HL-60 (cell line): Measurements from ENCODE around the gene XYLT1.
A peak's percentile ranks its signal among the peaks of the same experiment; 100 is the strongest.

ENCODE experiments used
- DNase-seq, 2 experiments: peaks; one replicate each; pipeline ENCODE4 v3.0.0-alpha.2; 2010 to 2020; ENCODE audit warnings: low read depth in 1 of 2, low spot score in 1 of 2
- H3K27ac ChIP-seq: fragments of 250-450 bp; sonication (Bioruptor Pico); replicated peaks from 2 replicates; pipeline ENCODE4 v1.5.1; 2020; ENCODE audit warnings: mild to moderate bottlenecking, moderate library complexity
- H3K27me3 ChIP-seq: fragments of 250-450 bp; sonication (Bioruptor Pico); 2 replicates; pipeline ENCODE4 v1.5.1; 2021; ENCODE audit warnings: mild to moderate bottlenecking, moderate library complexity; ENCODE audit not compliant: insufficient read depth, poor library complexity, severe bottlenecking
- H3K4me3 ChIP-seq: replicated peaks from 2 replicates; pipeline ENCODE4 v1.5.1; 2011; ENCODE audit warnings: mild to moderate bottlenecking, control low read depth, low read length; ENCODE audit not compliant: insufficient read depth
- CTCF ChIP-seq: IDR thresholded peaks from one replicate; pipeline ENCODE4 v1.5.1; 2011; ENCODE audit warnings: low read length, control low read depth, inconsistent platforms; ENCODE audit not compliant: insufficient read depth
- GABPA ChIP-seq: IDR thresholded peaks from 2 replicates; pipeline ENCODE4 v1.6.1; 2012; ENCODE audit warnings: low read depth
- POLR2AphosphoS5 ChIP-seq: IDR thresholded peaks from 2 replicates; pipeline ENCODE4 v1.6.1; 2012; ENCODE audit warnings: low read depth
- REST ChIP-seq: IDR thresholded peaks from 2 replicates; pipeline ENCODE4 v1.6.1; 2012; ENCODE audit warnings: low read depth; ENCODE audit not compliant: insufficient replicate concordance
- SPI1 ChIP-seq: IDR thresholded peaks from 2 replicates; pipeline ENCODE4 v1.6.1; 2012; ENCODE audit warnings: low read depth, mild to moderate bottlenecking, borderline replicate concordance

The XYLT1 gene

GRCh38 chr16:17162560-17162959, 308.2 kb downstream of the XYLT1 start:
- Histone ChIP-seq H3K27me3 (no peaks in the 10 kb centered on the region), H3K4me3 (no peak overlapping the region), H3K27ac (peak overlapping the region; percentile 67)
- DNase-seq, result peak; percentile 59 to 77
- TF ChIP-seq GABPA (no peak), POLR2AphosphoS5 (no peak), SPI1 (no peak), CTCF (no peak), REST (no peak)

GRCh38 chr16:17160920-17161431, 309.8 kb downstream of the XYLT1 start:
- no peak for DNase-seq
- Histone ChIP-seq H3K27me3 (no peaks in the 10 kb centered on the region), H3K27ac (no peak overlapping the region), H3K4me3 (no peak overlapping the region)
- TF ChIP-seq REST (no peak), CTCF (no peak), POLR2AphosphoS5 (no peak), SPI1 (no peak), GABPA (no peak)

GRCh38 chr16:17160285-17160853, 310.4 kb downstream of the XYLT1 start:
- no peak for TF ChIP-seq SPI1
- no peak for TF ChIP-seq CTCF
- TF ChIP-seq REST, result no peak
- TF ChIP-seq POLR2AphosphoS5, result no peak
- H3K4me3 ChIP-seq, result no peak overlapping the region
- DNase-seq, result no peak
- H3K27ac ChIP-seq, result no peak overlapping the region
- H3K27me3 ChIP-seq, result no peaks in the 10 kb centered on the region
